ENCODE results near the gene SMIM14. TPM values are rescaled to one million over a fixed set of nuclear protein-coding genes. Genes with fewer than 3 reads are reported as not detected.
"Not testable (repeated sequence)": the region's sequence is repeated elsewhere in the genome, so short reads cannot be mapped to it uniquely, and the experiment has no call there.

Gene SMIM14
- total RNA-seq, 1 donor from 2014 or later, result 32.1 TPM

GRCh38 chr4:39548425-39549067 is 90.1 kb downstream of the SMIM14 start:
- H3K4me1 Mint-ChIP-seq (ENCODE audit: unreplicated experiment), result peaks cover 5% of the 10 kb centered on the region
- no peak overlapping the region for H3K27ac Mint-ChIP-seq
- H3K36me3 Mint-ChIP-seq, result peaks cover 9% of the 10 kb centered on the region
- H3K9me3 Mint-ChIP-seq, result no peaks in the 10 kb centered on the region
- no peak for TF ChIP-seq CTCF (conservative IDR thresholded peaks at IDR 0.05)
- H3K4me3 Mint-ChIP-seq, result no peak overlapping the region
- H3K27me3 Mint-ChIP-seq, result no peaks in the 10 kb centered on the region
- DNase-seq (ENCODE audit: extremely low spot score, unreplicated experiment), result no peak

- DNase-seq (ENCODE audit: extremely low spot score, unreplicated experiment), result no peak
- no peaks in the 10 kb centered on the region for H3K9me3 Mint-ChIP-seq
- no peak overlapping the region for H3K4me3 Mint-ChIP-seq
- H3K27ac Mint-ChIP-seq, result peak overlapping the region; percentile 32
- TF ChIP-seq CTCF (conservative IDR thresholded peaks at IDR 0.05), result no peak
- peaks cover 29% of the 10 kb centered on the region for H3K4me1 Mint-ChIP-seq (ENCODE audit: unreplicated experiment)
- peaks cover 7% of the 10 kb centered on the region for H3K36me3 Mint-ChIP-seq
- no peaks in the 10 kb centered on the region for H3K27me3 Mint-ChIP-seq
Observed at GRCh38 chr4:39544580-39545315, 93.9 kb downstream of the SMIM14 start.

GRCh38 chr4:39544080-39544479 is 94.6 kb downstream of the SMIM14 start:
- H3K27me3 Mint-ChIP-seq; H3K4me3 Mint-ChIP-seq; DNase-seq (ENCODE audit: extremely low spot score, unreplicated experiment); H3K27ac Mint-ChIP-seq; H3K9me3 Mint-ChIP-seq; H3K36me3 Mint-ChIP-seq: not testable (repeated sequence)
- peaks cover 32% of the 10 kb centered on the region for H3K4me1 Mint-ChIP-seq (ENCODE audit: unreplicated experiment)

GRCh38 chr4:39543034-39543433 is 95.6 kb downstream of the SMIM14 start:
- Mint-ChIP-seq H3K27ac (no peak overlapping the region), H3K4me3 (no peak overlapping the region), H3K27me3 (no peaks in the 10 kb centered on the region), H3K9me3 (no peaks in the 10 kb centered on the region), H3K36me3 (peaks cover 7% of the 10 kb centered on the region), H3K4me1 (ENCODE audit: unreplicated experiment) (peaks cover 34% of the 10 kb centered on the region)
- DNase-seq (ENCODE audit: extremely low spot score, unreplicated experiment), result no peak
- no peak for TF ChIP-seq CTCF (conservative IDR thresholded peaks at IDR 0.05)

GRCh38 chr4:39542611-39543012 is 96.1 kb downstream of the SMIM14 start:
- no peak for TF ChIP-seq CTCF (conservative IDR thresholded peaks at IDR 0.05)
- Mint-ChIP-seq H3K27me3 (no peaks in the 10 kb centered on the region), H3K27ac (peak overlapping the region; percentile 14), H3K4me1 (ENCODE audit: unreplicated experiment) (peaks cover 34% of the 10 kb centered on the region), H3K36me3 (peaks cover 7% of the 10 kb centered on the region), H3K4me3 (no peak overlapping the region), H3K9me3 (no peaks in the 10 kb centered on the region)
- no peak for DNase-seq (ENCODE audit: extremely low spot score, unreplicated experiment)

GRCh38 chr4:39541987-39542610 is 96.6 kb downstream of the SMIM14 start:
- Mint-ChIP-seq H3K4me1 (ENCODE audit: unreplicated experiment) (peaks cover 34% of the 10 kb centered on the region), H3K9me3 (no peaks in the 10 kb centered on the region), H3K4me3 (no peak overlapping the region), H3K36me3 (peaks cover 7% of the 10 kb centered on the region), H3K27ac (peak overlapping the region; percentile 14), H3K27me3 (no peaks in the 10 kb centered on the region)
- no peak for TF ChIP-seq CTCF (conservative IDR thresholded peaks at IDR 0.05)
- DNase-seq (ENCODE audit: extremely low spot score, unreplicated experiment), result no peak
